Fibroblast of the aortic adventitia (primary cell): ENCODE data around the gene C4A. TPM values are rescaled to one million over a fixed set of nuclear protein-coding genes. Genes with fewer than 3 reads are reported as not detected.
"Not testable (repeated sequence)": the region's sequence is repeated elsewhere in the genome, so short reads cannot be mapped to it uniquely, and the experiment has no call there.

Source experiments
- DNase-seq: peaks from one replicate; pipeline ENCODE4 v3.0.0-alpha.2; 2010; ENCODE audit warnings: low read depth
- H3K4me3 ChIP-seq: 2 replicates; pipeline ENCODE4 v1.5.1; 2011; ENCODE audit warnings: low read depth, mild to moderate bottlenecking, control low read depth, low read length, moderate library complexity
- small RNA-seq: library from RNA; depleted of rRNA; stranded (forward); fragments of <200 nt; gene quantifications from one replicate; pipeline ENCODE3, GENCODE V24; 2012
- total RNA-seq: library from RNA; depleted of rRNA; stranded (reverse); fragments of >200 nt; gene quantifications from 2 replicates; pipeline ENCODE4 v1.2.3, GENCODE V29; 2012; ENCODE audit warnings: low replicate concordance
- TF ChIP-seq, protein P1 (sequence below): IDR thresholded peaks from 2 replicates; pipeline ENCODE4 v1.5.1; 2011; ENCODE audit warnings: mild to moderate bottlenecking, low read length, control low read depth, inconsistent platforms; ENCODE audit not compliant: insufficient read depth

C4A gene
- total RNA-seq, 1 donor: 5.2 TPM

GRCh38 chr6:32046450-32047083 lies 64.7 kb downstream of the C4A start:
- peak; percentile 22 for DNase-seq
- TF ChIP-seq, protein P1, sequence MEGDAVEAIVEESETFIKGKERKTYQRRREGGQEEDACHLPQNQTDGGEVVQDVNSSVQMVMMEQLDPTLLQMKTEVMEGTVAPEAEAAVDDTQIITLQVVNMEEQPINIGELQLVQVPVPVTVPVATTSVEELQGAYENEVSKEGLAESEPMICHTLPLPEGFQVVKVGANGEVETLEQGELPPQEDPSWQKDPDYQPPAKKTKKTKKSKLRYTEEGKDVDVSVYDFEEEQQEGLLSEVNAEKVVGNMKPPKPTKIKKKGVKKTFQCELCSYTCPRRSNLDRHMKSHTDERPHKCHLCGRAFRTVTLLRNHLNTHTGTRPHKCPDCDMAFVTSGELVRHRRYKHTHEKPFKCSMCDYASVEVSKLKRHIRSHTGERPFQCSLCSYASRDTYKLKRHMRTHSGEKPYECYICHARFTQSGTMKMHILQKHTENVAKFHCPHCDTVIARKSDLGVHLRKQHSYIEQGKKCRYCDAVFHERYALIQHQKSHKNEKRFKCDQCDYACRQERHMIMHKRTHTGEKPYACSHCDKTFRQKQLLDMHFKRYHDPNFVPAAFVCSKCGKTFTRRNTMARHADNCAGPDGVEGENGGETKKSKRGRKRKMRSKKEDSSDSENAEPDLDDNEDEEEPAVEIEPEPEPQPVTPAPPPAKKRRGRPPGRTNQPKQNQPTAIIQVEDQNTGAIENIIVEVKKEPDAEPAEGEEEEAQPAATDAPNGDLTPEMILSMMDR: peak; percentile 6

DNA sequence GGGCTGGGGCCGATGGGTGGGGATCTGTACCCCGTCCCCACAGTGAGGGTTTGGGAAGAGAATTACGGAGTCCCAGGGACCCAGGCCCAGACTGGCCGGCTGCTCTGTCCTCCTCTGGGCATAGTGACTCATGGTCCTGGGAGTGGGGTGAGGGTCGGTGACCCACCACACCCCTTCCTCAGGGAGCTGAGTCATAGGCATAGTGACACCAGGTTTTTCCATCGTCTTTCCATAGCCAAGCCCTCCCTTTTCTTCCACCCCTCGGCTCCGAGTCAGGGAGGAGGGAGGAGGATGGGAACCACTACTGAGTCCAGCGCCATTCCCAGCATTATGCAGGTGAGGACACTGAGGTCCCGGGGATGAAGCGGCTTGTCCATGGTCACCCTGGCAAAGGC lies 65.2 kb downstream of the C4A start:
- peak; percentile 68 for DNase-seq
- TF ChIP-seq, protein P1: no peak
- H3K4me3 ChIP-seq: no peak overlapping the region

More at GRCh38 chr6:32046450-32047083, 64.7 kb downstream of the C4A start:
- no peak overlapping the region for H3K4me3 ChIP-seq

DNA sequence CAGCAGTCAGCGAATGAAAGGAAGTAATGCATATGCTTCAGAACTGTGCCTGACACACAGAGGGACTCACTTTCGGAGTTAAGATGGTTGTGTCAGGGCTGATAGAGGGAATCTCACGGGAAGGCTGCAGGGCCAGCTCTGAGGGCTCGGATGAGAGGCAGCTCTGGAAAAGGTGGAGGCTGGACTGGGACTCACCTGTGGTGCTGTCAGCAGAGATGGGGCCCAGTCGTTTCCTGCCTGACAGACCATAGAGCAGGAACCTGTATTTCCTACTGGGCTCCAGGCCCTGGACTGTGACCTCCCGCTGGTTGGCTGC lies 65.6 kb downstream of the C4A start:
- no peak for DNase-seq
- no peak overlapping the region for H3K4me3 ChIP-seq
- TF ChIP-seq, protein P1: no peak

- DNase-seq: peak; percentile 64
- TF ChIP-seq, protein P1: peak; percentile 82
- H3K4me3 ChIP-seq: no peak overlapping the region
These were observed 66.3 kb downstream of the C4A start for GRCh38 chr6:32047855-32048766.

DNA sequence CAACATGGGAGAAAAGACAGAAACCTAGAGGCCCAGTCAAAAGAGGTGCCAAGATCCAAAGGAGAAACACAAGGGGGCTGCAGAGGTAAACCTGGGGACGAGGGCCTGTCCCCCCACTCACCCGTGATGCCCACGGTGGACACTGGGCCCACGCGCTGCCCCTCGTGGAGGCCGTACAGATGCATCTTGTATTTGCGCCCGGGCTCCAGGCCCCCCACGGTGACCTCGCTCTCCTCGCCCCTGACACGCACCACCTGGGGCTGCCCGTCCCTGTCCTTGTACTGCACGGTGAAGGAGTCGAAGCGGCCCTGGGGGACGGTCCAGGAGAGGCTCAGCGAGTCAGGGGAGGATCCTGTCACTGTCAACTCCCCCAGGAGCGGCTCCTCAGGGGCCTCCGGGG lies 67.3 kb downstream of the C4A start:
- H3K4me3 ChIP-seq, DNase-seq: not testable (repeated sequence)

- H3K4me3 ChIP-seq, DNase-seq: not testable (repeated sequence)
These were observed 67.9 kb downstream of the C4A start for GRCh38 chr6:32049736-32050135.

GRCh38 chr6:32050562-32050961 lies 68.7 kb downstream of the C4A start:
- TF ChIP-seq, protein P1: no peak
- DNase-seq: no peak
- H3K4me3 ChIP-seq: no peak overlapping the region

Small RNA genes lying within 50 kb of the gene (small RNA-seq; reads per million reads assigned to genes)
- gene AL645922.1: not detected

Other genes starting within 250 kb of the C4A start
- 174 and 576 TPM in 2 replicates for gene CLIC1, start 245.5 kb upstream of the C4A start, total RNA-seq
- 3.1 and 23.0 TPM in 2 replicates for gene MSH5, start 242.1 kb upstream of the C4A start, total RNA-seq
- 0.90 and 6.2 TPM in 2 replicates for gene SAPCD1, start 219.4 kb upstream of the C4A start, total RNA-seq
- gene VWA7, start 204.7 kb upstream of the C4A start, total RNA-seq: 0.36 and 0.90 TPM in 2 replicates
- gene VARS1, start 186.3 kb upstream of the C4A start, total RNA-seq: 19.6 and 68.8 TPM in 2 replicates
- 49.5 and 88.3 TPM in 2 replicates for gene LSM2, start 175.1 kb upstream of the C4A start, total RNA-seq
- gene HSPA1L, start 166.8 kb upstream of the C4A start, total RNA-seq: 1.4 and 2.4 TPM in 2 replicates
- gene HSPA1A, start 166.5 kb upstream of the C4A start, total RNA-seq: 52.8 and 76.9 TPM in 2 replicates
- 62.0 and 112 TPM in 2 replicates for gene HSPA1B, start 154.3 kb upstream of the C4A start, total RNA-seq
- gene NEU1, start 119.2 kb upstream of the C4A start, total RNA-seq: 35.8 and 48.2 TPM in 2 replicates
- gene SLC44A4, start 103.1 kb upstream of the C4A start, total RNA-seq: 0.27 TPM in 1 of 2 replicates, not detected in the other
- 37.9 and 62.0 TPM in 2 replicates for gene EHMT2, start 84.4 kb upstream of the C4A start, total RNA-seq
- 3.3 and 3.8 TPM in 2 replicates for gene ZBTB12, start 80.0 kb upstream of the C4A start, total RNA-seq
- gene C2, start 54.3 kb upstream of the C4A start, total RNA-seq: 4.4 and 48.2 TPM in 2 replicates
- 32.9 and 39.1 TPM in 2 replicates for gene CFB, start 36.0 kb upstream of the C4A start, total RNA-seq
- gene NELFE, start 23.1 kb upstream of the C4A start, total RNA-seq: 36.6 and 109 TPM in 2 replicates
- 30.7 and 42.8 TPM in 2 replicates for gene SKIC2, start 22.9 kb upstream of the C4A start, total RNA-seq
- 15.9 and 28.8 TPM in 2 replicates for gene DXO, start 9.9 kb upstream of the C4A start, total RNA-seq
- gene C4B, start 32.7 kb downstream of the C4A start, total RNA-seq: 4.1 and 19.4 TPM in 2 replicates
- 0.09 and 1.3 TPM in 2 replicates for gene CYP21A2, start 56.4 kb downstream of the C4A start, total RNA-seq
- 54.0 and 315 TPM in 2 replicates for gene TNXB, start 127.3 kb downstream of the C4A start, total RNA-seq
- gene ATF6B, start 146.2 kb downstream of the C4A start, total RNA-seq: 23.8 and 40.6 TPM in 2 replicates
- gene FKBPL, start 148.2 kb downstream of the C4A start, total RNA-seq: 5.6 and 7.9 TPM in 2 replicates
- 0.41 and 0.54 TPM in 2 replicates for gene PRRT1, start 169.9 kb downstream of the C4A start, total RNA-seq
- gene PPT2, start 172.1 kb downstream of the C4A start, total RNA-seq: 7.1 and 30.2 TPM in 2 replicates
- 0.16 and 0.72 TPM in 2 replicates for gene EGFL8, start 182.5 kb downstream of the C4A start, total RNA-seq
- 19.1 and 41.1 TPM in 2 replicates for gene AGPAT1, start 194.0 kb downstream of the C4A start, total RNA-seq
- 13.2 and 43.5 TPM in 2 replicates for gene RNF5, start 196.3 kb downstream of the C4A start, total RNA-seq
- gene AGER, start 202.2 kb downstream of the C4A start, total RNA-seq: 0.16 and 0.18 TPM in 2 replicates
- gene PBX2, start 208.1 kb downstream of the C4A start, total RNA-seq: 6.5 and 19.6 TPM in 2 replicates
- 0.90 TPM in 1 of 2 replicates, not detected in the other for gene GPSM3, start 210.6 kb downstream of the C4A start, total RNA-seq
- gene NOTCH4, start 242.0 kb downstream of the C4A start, total RNA-seq: 1.1 and 2.2 TPM in 2 replicates